Subcutaneous abdominal adipose tissue (tissue), 5 donors: ENCODE measurements around the gene IKZF2.
"Not testable (repeated sequence)": the region's sequence is repeated elsewhere in the genome, so short reads cannot be mapped to it uniquely, and the experiment has no call there.

Experiments used
- H3K27ac ChIP-seq: one replicate; pipeline ENCODE4 v1.7.0; 2013; ENCODE audit warnings: low read depth, mild to moderate bottlenecking, inconsistent platforms, low read length, moderate library complexity
- H3K27me3 ChIP-seq, 5 donors: one replicate each; pipeline ENCODE4 v1.7.0; 2013; ENCODE audit warnings: low read length in 5 of 5, inconsistent platforms in 1 of 5; ENCODE audit not compliant: control insufficient read depth in 5 of 5, insufficient read depth in 4 of 5
- H3K36me3 ChIP-seq, 5 donors: one replicate each; pipeline ENCODE4 v1.7.0; 2013; ENCODE audit warnings: low read length in 5 of 5; ENCODE audit not compliant: control insufficient read depth in 5 of 5, insufficient read depth in 5 of 5
- H3K4me1 ChIP-seq, 5 donors: one replicate each; pipeline ENCODE4 v1.7.0; 2013; ENCODE audit warnings: low read length in 5 of 5, mild to moderate bottlenecking in 3 of 5, moderate library complexity in 1 of 5; ENCODE audit not compliant: control insufficient read depth in 5 of 5, insufficient read depth in 5 of 5
- H3K4me3 ChIP-seq, 5 donors: one replicate each; pipeline ENCODE4 v1.7.0; 2013; ENCODE audit warnings: low read length in 5 of 5, low read depth in 1 of 5
- H3K9ac ChIP-seq, 5 donors: one replicate each; pipeline ENCODE4 v1.7.0; 2013; ENCODE audit warnings: low read length in 5 of 5, mild to moderate bottlenecking in 4 of 5, moderate library complexity in 3 of 5
- H3K9me3 ChIP-seq, 5 donors: one replicate each; pipeline ENCODE4 v1.7.0; 2013; ENCODE audit warnings: low read length in 5 of 5; ENCODE audit not compliant: control insufficient read depth in 5 of 5
- donor health status: healthy.
- donor health status: healthy.
- donor health status: healthy.
- donor health status: healthy.
- donor health status: healthy.

IKZF2 gene

GRCh38 chr2:213021971-213022899 is 129.2 kb downstream of the IKZF2 start:
- no peak overlapping the region for H3K27ac ChIP-seq
- H3K36me3 ChIP-seq = peaks cover 0 to 6% (median 0%) of the 10 kb centered on the region in 5 donors
- no peak overlapping the region for H3K9ac ChIP-seq

GRCh38 chr2:213020913-213021312 is 130.5 kb downstream of the IKZF2 start:
- H3K27me3 ChIP-seq, H3K36me3 ChIP-seq, H3K4me3 ChIP-seq, H3K4me1 ChIP-seq, H3K27ac ChIP-seq, H3K9me3 ChIP-seq, H3K9ac ChIP-seq: not testable (repeated sequence)

More at GRCh38 chr2:213021971-213022899, 129.2 kb downstream of the IKZF2 start:
- no peaks in the 10 kb centered on the region for H3K9me3 ChIP-seq
- H3K4me3 ChIP-seq = no peak overlapping the region
- no peaks in the 10 kb centered on the region for H3K4me1 ChIP-seq
- H3K27me3 ChIP-seq = no peaks in the 10 kb centered on the region

- H3K9ac ChIP-seq = no peak overlapping the region
- H3K9me3 ChIP-seq = no peaks in the 10 kb centered on the region
- H3K36me3 ChIP-seq = peaks cover 0 to 6% (median 0%) of the 10 kb centered on the region in 5 donors
- no peaks in the 10 kb centered on the region for H3K4me1 ChIP-seq
- H3K27ac ChIP-seq = no peak overlapping the region
- no peak overlapping the region for H3K4me3 ChIP-seq
- no peaks in the 10 kb centered on the region for H3K27me3 ChIP-seq
Observed at GRCh38 chr2:213020268-213020667, 131.1 kb downstream of the IKZF2 start.

GRCh38 chr2:213019368-213019767 is 132.0 kb downstream of the IKZF2 start:
- no peaks in the 10 kb centered on the region for H3K4me1 ChIP-seq
- H3K27me3 ChIP-seq = no peaks in the 10 kb centered on the region
- no peak overlapping the region for H3K4me3 ChIP-seq
- no peak overlapping the region for H3K9ac ChIP-seq
- H3K9me3 ChIP-seq = no peaks in the 10 kb centered on the region
- peaks cover 0 to 6% (median 0%) of the 10 kb centered on the region in 5 donors for H3K36me3 ChIP-seq
- no peak overlapping the region for H3K27ac ChIP-seq

GRCh38 chr2:213018340-213018901 is 133.0 kb downstream of the IKZF2 start:
- H3K9ac ChIP-seq = no peak overlapping the region
- no peak overlapping the region for H3K27ac ChIP-seq
- H3K4me1 ChIP-seq = no peaks in the 10 kb centered on the region
- H3K9me3 ChIP-seq = no peaks in the 10 kb centered on the region
- H3K4me3 ChIP-seq = no peak overlapping the region
- no peaks in the 10 kb centered on the region for H3K27me3 ChIP-seq
- peaks cover 0 to 8% (median 0%) of the 10 kb centered on the region in 5 donors for H3K36me3 ChIP-seq

GRCh38 chr2:213017404-213017803 is 134.0 kb downstream of the IKZF2 start:
- Histone ChIP-seq H3K9me3 (no peaks in the 10 kb centered on the region), H3K4me1 (no peaks in the 10 kb centered on the region), H3K4me3 (no peak overlapping the region), H3K36me3 (peaks cover 0 to 10% (median 0%) of the 10 kb centered on the region in 5 donors), H3K9ac (no peak overlapping the region), H3K27ac (no peak overlapping the region), H3K27me3 (no peaks in the 10 kb centered on the region)

GRCh38 chr2:213016984-213017351 is 134.4 kb downstream of the IKZF2 start:
- H3K36me3 ChIP-seq = peaks cover 0 to 10% (median 0%) of the 10 kb centered on the region in 5 donors
- no peaks in the 10 kb centered on the region for H3K4me1 ChIP-seq
- H3K27ac ChIP-seq = no peak overlapping the region
- no peak overlapping the region for H3K4me3 ChIP-seq
- H3K27me3 ChIP-seq = no peaks in the 10 kb centered on the region
- no peaks in the 10 kb centered on the region for H3K9me3 ChIP-seq
- no peak overlapping the region for H3K9ac ChIP-seq

- no peaks in the 10 kb centered on the region for H3K27me3 ChIP-seq
- H3K36me3 ChIP-seq = peaks cover 0 to 11% (median 0%) of the 10 kb centered on the region in 5 donors
- no peaks in the 10 kb centered on the region for H3K9me3 ChIP-seq
- no peak overlapping the region for H3K27ac ChIP-seq
- H3K9ac ChIP-seq = no peak overlapping the region
- no peak overlapping the region for H3K4me3 ChIP-seq
- no peaks in the 10 kb centered on the region for H3K4me1 ChIP-seq
Observed at GRCh38 chr2:213016166-213016983, 135.0 kb downstream of the IKZF2 start.

GRCh38 chr2:213015387-213016165 is 135.8 kb downstream of the IKZF2 start:
- Histone ChIP-seq H3K4me3 (no peak overlapping the region), H3K27ac (no peak overlapping the region), H3K4me1 (no peaks in the 10 kb centered on the region), H3K27me3 (no peaks in the 10 kb centered on the region), H3K36me3 (peaks cover 0 to 16% (median 0%) of the 10 kb centered on the region in 5 donors), H3K9ac (no peak overlapping the region), H3K9me3 (no peaks in the 10 kb centered on the region)
